Right atrium auricular region (tissue), 2 donors: ENCODE data around the gene ZNF709. TPM values are rescaled to one million over a fixed set of nuclear protein-coding genes. Genes with fewer than 3 reads are reported as not detected.
"Not testable (repeated sequence)": the region's sequence is repeated elsewhere in the genome, so short reads cannot be mapped to it uniquely, and the experiment has no call there.

Source experiments
- DNase-seq: peaks from one replicate; pipeline ENCODE4 v3.0.0-alpha.2; 2019; ENCODE audit warnings: low spot score
- H3K27ac ChIP-seq, 2 donors: fragments of 200-600 bp; sonication (generic); 1 replicate in 1 of 2; 2 replicates in 1 of 2; pipeline ENCODE4 v1.5.1; 2016 to 2019
- H3K27me3 ChIP-seq, 2 donors: fragments of 200-600 bp; sonication (generic); one replicate each; pipeline versions ENCODE4 v1.5.1 to v1.6.0; 2017 to 2019
- H3K36me3 ChIP-seq: fragments of 200-600 bp; sonication (generic); one replicate; pipeline ENCODE4 v1.5.1; 2016
- H3K4me1 ChIP-seq, 2 donors: fragments of 200-600 bp; sonication (generic); one replicate each; pipeline versions ENCODE4 v1.5.1 to v1.6.0; 2017 to 2019
- H3K4me3 ChIP-seq, 2 donors: fragments of 200-600 bp; sonication (generic); 1 replicate in 1 of 2; 2 replicates in 1 of 2; pipeline ENCODE4 v1.5.1; 2017 to 2019; ENCODE audit warnings: mild to moderate bottlenecking in 1 of 2, moderate library complexity in 1 of 2
- H3K9me3 ChIP-seq, 2 donors: fragments of 200-600 bp; sonication (generic); one replicate each; pipeline ENCODE4 v1.5.1; 2019
- CTCF ChIP-seq, 2 donors: fragments of 200-600 bp; sonication (generic); IDR thresholded peaks; one replicate each; pipeline ENCODE4 v1.5.1; 2019; ENCODE audit warnings: antibody characterized with exemption in 2 of 2
- total RNA-seq, 2 donors: library from RNA; depleted of rRNA; stranded (reverse); fragments of >200 nt; gene quantifications; one replicate each; pipeline ENCODE4 v1.1.0, GENCODE V29; 2016

ZNF709 gene
- total RNA-seq, 2 donors from 2014 or later: 1.6 to 2.0 TPM

- TF ChIP-seq CTCF (IDR thresholded peaks at IDR 0.05): no peak
- Histone ChIP-seq H3K27ac (no peak overlapping the region), H3K36me3 (peaks cover 32% of the 10 kb centered on the region), H3K27me3 (no peaks in the 10 kb centered on the region), H3K4me1 (no peaks in the 10 kb centered on the region), H3K4me3 (no peak overlapping the region), H3K9me3 (peaks cover 37 to 78% of the 10 kb centered on the region in 2 donors)
- DNase-seq: no peak
Measured at GRCh38 chr19:12465211-12465610, 19.4 kb downstream of the ZNF709 start.

- H3K36me3 ChIP-seq: peaks cover 32% of the 10 kb centered on the region
- no peak for DNase-seq
Measured at GRCh38 chr19:12464769-12465168, 19.8 kb downstream of the ZNF709 start.

GRCh38 chr19:12464139-12464538 is 20.5 kb downstream of the ZNF709 start:
- not testable (repeated sequence) for H3K4me3 ChIP-seq, H3K4me1 ChIP-seq, DNase-seq, H3K27ac ChIP-seq, H3K27me3 ChIP-seq
- Histone ChIP-seq H3K9me3 (peaks cover 37 to 75% of the 10 kb centered on the region in 2 donors), H3K36me3 (peaks cover 32% of the 10 kb centered on the region)

More at GRCh38 chr19:12464769-12465168, 19.8 kb downstream of the ZNF709 start:
- Histone ChIP-seq H3K4me1 (no peaks in the 10 kb centered on the region), H3K27me3 (no peaks in the 10 kb centered on the region), H3K27ac (no peak overlapping the region), H3K9me3 (peaks cover 37 to 78% of the 10 kb centered on the region in 2 donors), H3K4me3 (no peak overlapping the region)
- TF ChIP-seq CTCF (IDR thresholded peaks at IDR 0.05): no peak

- H3K9me3 ChIP-seq: peaks cover 0 to 21% of the 10 kb centered on the region in 2 donors
- no peak overlapping the region for H3K4me3 ChIP-seq
- H3K4me1 ChIP-seq: no peaks in the 10 kb centered on the region
- DNase-seq: no peak
- no peak for TF ChIP-seq CTCF (IDR thresholded peaks at IDR 0.05)
- no peaks in the 10 kb centered on the region for H3K36me3 ChIP-seq
- no peaks in the 10 kb centered on the region for H3K27me3 ChIP-seq
- H3K27ac ChIP-seq: no peak overlapping the region
Measured at GRCh38 chr19:12453495-12453894, 31.1 kb downstream of the ZNF709 start.

- peaks cover 0 to 21% of the 10 kb centered on the region in 2 donors for H3K9me3 ChIP-seq
- TF ChIP-seq CTCF (IDR thresholded peaks at IDR 0.05): no peak
- H3K4me3 ChIP-seq: no peak overlapping the region
- H3K36me3 ChIP-seq: no peaks in the 10 kb centered on the region
- H3K4me1 ChIP-seq: no peaks in the 10 kb centered on the region
- no peak for DNase-seq
- no peak overlapping the region for H3K27ac ChIP-seq
- no peaks in the 10 kb centered on the region for H3K27me3 ChIP-seq
Measured at GRCh38 chr19:12450844-12451243, 33.8 kb downstream of the ZNF709 start.

GRCh38 chr19:12448808-12449207 is 35.8 kb downstream of the ZNF709 start:
- no peaks in the 10 kb centered on the region for H3K27me3 ChIP-seq
- H3K9me3 ChIP-seq: peaks cover 0 to 21% of the 10 kb centered on the region in 2 donors
- H3K36me3 ChIP-seq: no peaks in the 10 kb centered on the region
- no peak for DNase-seq
- H3K27ac ChIP-seq: no peak overlapping the region
- H3K4me3 ChIP-seq: no peak overlapping the region
- TF ChIP-seq CTCF (IDR thresholded peaks at IDR 0.05): no peak
- no peaks in the 10 kb centered on the region for H3K4me1 ChIP-seq
